Measurements from ENCODE around the gene NELFB.

The NELFB gene

DNA sequence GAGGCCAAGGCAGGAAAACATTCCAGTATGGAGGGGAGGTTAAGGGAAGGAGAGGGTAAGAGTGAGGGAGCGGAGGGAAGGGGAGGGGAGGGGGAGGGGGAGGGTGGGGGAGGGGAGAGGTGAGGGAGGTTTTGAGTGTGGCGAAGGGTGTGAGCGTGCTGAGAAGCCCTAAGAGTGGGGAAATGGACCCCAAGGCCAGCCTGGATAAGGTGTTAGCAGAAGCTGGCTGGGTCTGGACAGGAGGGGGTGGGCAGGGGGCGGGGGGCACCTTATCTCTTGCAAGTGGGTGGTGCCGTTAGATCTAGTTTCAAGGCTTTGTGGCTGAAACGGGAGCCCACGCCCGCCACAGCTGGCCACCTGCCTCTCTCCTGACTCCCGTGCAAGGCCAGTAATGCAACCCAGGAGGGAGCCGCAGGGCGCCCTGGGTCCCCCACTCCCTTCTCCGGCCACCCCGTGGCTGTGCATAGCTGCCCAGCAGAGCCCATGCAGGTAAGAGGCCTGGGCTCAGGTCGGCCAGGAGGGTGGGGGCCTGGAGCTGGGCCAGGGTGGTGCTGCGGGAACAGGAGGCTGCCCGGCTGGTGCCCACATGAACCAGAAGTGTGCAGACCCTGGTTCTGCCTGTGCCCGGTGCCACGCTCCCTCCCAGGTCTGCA lies 27.1 kb upstream of the NELFB start:
- in situ Hi-C loops (cut with MboI; ENCODE audit: low sequenced_read_pairs, unreplicated experiment), result loop anchor here (5.0 kb wide), 1 partner anchor 111 kb away; no protein-coding TSS in a partner anchor
- DNase-seq (ENCODE audit: low spot score), result no peak
- TF ChIP-seq, protein P1, sequence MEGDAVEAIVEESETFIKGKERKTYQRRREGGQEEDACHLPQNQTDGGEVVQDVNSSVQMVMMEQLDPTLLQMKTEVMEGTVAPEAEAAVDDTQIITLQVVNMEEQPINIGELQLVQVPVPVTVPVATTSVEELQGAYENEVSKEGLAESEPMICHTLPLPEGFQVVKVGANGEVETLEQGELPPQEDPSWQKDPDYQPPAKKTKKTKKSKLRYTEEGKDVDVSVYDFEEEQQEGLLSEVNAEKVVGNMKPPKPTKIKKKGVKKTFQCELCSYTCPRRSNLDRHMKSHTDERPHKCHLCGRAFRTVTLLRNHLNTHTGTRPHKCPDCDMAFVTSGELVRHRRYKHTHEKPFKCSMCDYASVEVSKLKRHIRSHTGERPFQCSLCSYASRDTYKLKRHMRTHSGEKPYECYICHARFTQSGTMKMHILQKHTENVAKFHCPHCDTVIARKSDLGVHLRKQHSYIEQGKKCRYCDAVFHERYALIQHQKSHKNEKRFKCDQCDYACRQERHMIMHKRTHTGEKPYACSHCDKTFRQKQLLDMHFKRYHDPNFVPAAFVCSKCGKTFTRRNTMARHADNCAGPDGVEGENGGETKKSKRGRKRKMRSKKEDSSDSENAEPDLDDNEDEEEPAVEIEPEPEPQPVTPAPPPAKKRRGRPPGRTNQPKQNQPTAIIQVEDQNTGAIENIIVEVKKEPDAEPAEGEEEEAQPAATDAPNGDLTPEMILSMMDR (IDR thresholded peaks at IDR 0.05; ENCODE audit: borderline replicate concordance, control extremely low read depth, extremely low read depth, insufficient read depth, missing control alignments), result no peak

DNA sequence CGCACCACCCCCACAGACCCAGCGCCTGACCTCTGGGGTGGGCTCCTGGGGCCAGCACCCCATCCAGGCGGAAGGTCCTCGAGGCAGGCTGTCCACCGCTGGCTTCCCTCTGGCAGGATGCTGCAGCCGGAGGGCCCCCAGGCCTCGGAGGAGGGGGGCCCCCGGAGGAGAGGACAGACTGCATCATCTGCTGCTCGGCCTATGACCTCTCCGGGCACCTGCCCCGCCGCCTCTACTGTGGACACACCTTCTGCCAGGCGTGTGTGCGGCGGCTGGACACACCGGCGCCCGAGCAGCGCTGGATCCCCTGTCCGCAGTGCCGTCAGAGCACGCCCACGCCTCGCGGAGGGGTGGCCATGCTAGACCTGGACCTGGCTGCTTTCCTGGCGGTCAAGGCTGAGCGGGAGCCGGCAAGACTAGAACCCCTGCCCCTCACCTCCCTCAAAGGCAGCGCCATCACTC lies 26.6 kb upstream of the NELFB start:
- no peak for DNase-seq (ENCODE audit: low spot score)
- in situ Hi-C loops (cut with MboI; ENCODE audit: low sequenced_read_pairs, unreplicated experiment), result loop anchor here (5.0 kb wide), 1 partner anchor 111 kb away; no protein-coding TSS in a partner anchor
- TF ChIP-seq, protein P1 (IDR thresholded peaks at IDR 0.05; ENCODE audit: borderline replicate concordance, control extremely low read depth, extremely low read depth, insufficient read depth, missing control alignments), result no peak

DNA sequence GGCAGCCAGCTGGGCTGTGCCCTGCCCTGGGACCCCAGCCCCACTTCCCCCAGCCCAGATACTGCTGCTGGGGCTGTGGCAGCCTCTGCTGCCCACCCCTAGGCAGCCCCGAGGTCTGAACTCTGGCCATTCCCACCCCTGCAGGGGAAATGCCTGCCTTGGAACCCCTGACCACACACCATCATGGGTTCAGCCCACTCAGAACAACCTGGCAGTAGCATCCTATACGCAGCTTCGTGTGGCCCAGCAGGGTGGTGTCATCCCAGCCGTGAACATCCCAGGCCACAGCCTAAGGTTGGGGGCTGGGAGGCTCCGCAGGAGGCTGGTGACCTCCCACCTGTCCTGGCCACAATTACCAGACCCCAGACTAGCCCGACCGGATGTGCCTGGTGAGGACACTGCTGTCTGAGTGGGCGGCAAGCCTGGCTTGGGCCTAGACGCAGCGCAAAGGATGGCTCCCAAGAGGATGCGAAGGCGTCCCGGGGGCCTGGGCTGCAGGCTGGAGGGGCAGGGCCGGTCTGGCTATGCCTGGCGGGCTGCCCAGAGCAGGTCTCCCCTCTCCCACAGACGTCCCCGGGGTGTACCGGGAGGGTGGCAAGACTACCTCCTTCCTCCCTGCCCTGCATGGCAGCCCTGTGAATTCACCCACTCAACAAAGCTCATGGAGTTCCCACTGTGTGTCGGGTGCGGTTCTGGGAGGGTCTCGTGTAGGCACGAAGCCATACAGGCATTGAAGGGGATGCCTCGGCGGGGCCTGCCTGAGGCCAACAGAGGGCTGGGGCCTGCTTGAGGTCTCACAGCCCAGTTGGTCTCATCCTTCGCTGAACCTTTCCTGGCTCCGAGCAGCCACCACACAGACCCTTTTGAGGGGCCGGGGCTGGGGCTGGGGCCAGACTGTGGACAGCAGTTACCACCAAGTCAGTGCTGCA lies 25.9 kb upstream of the NELFB start:
- in situ Hi-C loops (cut with MboI; ENCODE audit: low sequenced_read_pairs, unreplicated experiment), result loop anchor here (5.0 kb wide), 1 partner anchor 112 kb away; no protein-coding TSS in a partner anchor
- TF ChIP-seq, protein P1 (IDR thresholded peaks at IDR 0.05; ENCODE audit: borderline replicate concordance, control extremely low read depth, extremely low read depth, insufficient read depth, missing control alignments), result no peak
- DNase-seq (ENCODE audit: low spot score), result no peak

DNA sequence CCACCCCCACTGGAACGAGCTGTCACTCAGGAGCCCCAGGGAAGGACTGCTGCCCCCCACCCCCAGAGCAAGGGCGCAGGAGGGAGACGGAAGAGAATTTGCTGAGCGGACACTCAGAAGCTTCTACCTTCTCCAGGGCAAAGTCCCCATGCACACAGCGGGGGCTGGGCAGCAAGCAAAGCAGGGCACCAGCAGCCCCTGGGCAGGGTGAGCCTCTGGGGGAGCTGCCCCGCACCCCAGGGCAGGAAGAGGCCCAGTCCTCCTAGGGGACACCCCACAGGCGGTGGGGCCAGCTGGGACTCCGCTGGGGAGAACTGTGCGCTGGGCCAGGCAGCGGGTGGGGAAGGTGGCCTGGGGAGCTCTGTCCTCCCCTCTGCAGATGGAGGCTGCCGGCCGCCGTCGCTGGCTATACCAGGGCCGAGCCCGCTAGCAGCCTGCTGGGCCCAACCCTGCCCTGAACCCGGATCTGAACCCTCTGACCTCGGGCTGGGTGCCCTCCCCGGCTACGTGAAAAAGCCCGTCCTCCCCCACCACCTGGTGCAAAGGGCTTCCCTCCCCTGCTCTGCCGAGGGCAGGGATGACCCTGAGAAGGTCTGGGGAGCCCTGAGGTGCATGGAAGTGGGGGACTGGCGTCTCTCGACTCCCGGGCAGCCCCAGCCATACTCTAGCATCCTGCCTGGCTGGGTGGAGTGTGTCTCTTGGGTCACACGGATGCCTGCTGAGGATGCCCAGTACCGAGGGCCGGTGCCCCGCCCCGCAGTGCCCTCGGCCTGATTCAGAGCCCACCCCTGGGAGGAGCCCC lies 25.0 kb upstream of the NELFB start:
- TF ChIP-seq, protein P1 (IDR thresholded peaks at IDR 0.05; ENCODE audit: borderline replicate concordance, control extremely low read depth, extremely low read depth, insufficient read depth, missing control alignments), result no peak
- in situ Hi-C loops (cut with MboI; ENCODE audit: low sequenced_read_pairs, unreplicated experiment), result loop anchor here (5.0 kb wide), 1 partner anchor 113 kb away; no protein-coding TSS in a partner anchor
- no peak for DNase-seq (ENCODE audit: low spot score)

DNA sequence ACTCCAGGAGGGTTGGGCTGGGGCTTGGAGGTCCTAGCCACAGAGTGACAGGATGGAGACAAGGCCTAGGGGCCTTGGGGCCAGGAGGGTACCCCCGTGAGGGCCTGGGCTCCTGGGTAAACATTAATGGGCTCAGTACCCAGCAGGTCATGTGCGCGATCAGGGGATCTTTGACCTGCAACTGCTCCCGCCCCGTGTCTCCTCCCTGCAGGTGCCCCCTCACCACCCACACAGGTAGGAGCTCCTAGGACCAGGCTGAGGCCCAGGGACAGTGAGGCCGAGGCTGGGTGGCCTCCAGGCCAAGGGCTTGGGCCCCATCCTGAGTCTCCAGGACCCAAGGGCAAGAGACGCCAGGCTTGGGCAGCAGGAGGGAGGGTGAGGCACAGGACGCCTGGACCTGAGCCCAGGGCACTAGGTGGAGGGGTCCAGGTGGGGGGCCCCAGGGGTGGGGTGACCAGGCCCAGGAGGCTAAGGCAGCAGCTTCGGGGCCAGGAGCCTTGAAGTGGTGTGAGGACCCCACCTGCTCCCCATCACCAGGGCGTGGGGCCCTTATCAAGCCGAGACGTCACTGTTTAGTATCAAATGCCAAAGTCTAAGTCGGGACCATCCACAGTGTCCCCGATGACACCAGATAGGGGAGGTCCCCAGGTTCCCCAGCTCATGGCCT lies 24.3 kb upstream of the NELFB start, which contains the start of gene SLC34A3:
TSS of gene SLC34A3 (plus strand) at position 197 of the 667 bp plus-strand sequence. CDS start 802 bp downstream, outside the sequence.
- TF ChIP-seq, protein P1 (IDR thresholded peaks at IDR 0.05; ENCODE audit: borderline replicate concordance, control extremely low read depth, extremely low read depth, insufficient read depth, missing control alignments), result no peak
- DNase-seq (ENCODE audit: low spot score), result no peak
- in situ Hi-C loops (cut with MboI; ENCODE audit: low sequenced_read_pairs, unreplicated experiment), result no loop called here

All from GM13976 (cell line).